GM11168 (cell line): ENCODE data around the gene TRAK1.

ENCODE experiments used
- in situ Hi-C: fragments of 300-500 bp; cut with MboI; formaldehyde crosslinking; loops from one replicate; pipeline ENCODE4 v1.12.0; 2022; ENCODE audit warnings: low sequenced_read_pairs; ENCODE audit not compliant: unreplicated experiment

Gene TRAK1

GRCh38 chr3:42119561-42120355 is 28.6 kb downstream of the TRAK1 start:
- in situ Hi-C loops = loop anchor here (25.0 kb wide), 2 partner anchors 93 to 318 kb away; no protein-coding TSS in a partner anchor

- in situ Hi-C loops = loop anchor here (25.0 kb wide), 2 partner anchors 91 to 316 kb away; no protein-coding TSS in a partner anchor
Observed at GRCh38 chr3:42120866-42121265, 29.7 kb downstream of the TRAK1 start.

- in situ Hi-C loops = loop anchor here (25.0 kb wide), 2 partner anchors 90 to 315 kb away; no protein-coding TSS in a partner anchor
Observed at GRCh38 chr3:42122261-42123011, 31.3 kb downstream of the TRAK1 start.

- in situ Hi-C loops = loop anchor here (25.0 kb wide), 2 partner anchors 89 to 314 kb away; no protein-coding TSS in a partner anchor
Observed at GRCh38 chr3:42123012-42123581, 31.9 kb downstream of the TRAK1 start.

- in situ Hi-C loops = loop anchor here (25.0 kb wide), 2 partner anchors 88 to 313 kb away; no protein-coding TSS in a partner anchor
Observed at GRCh38 chr3:42123824-42124658, 32.9 kb downstream of the TRAK1 start.

- in situ Hi-C loops = no loop called here
Observed at GRCh38 chr3:42127226-42127625, 36.1 kb downstream of the TRAK1 start.

- in situ Hi-C loops = no loop called here
Observed at GRCh38 chr3:42128526-42128925, 37.4 kb downstream of the TRAK1 start.

- in situ Hi-C loops = no loop called here
Observed at GRCh38 chr3:42129014-42129953, 38.1 kb downstream of the TRAK1 start.

GRCh38 chr3:42130007-42130328 is 38.8 kb downstream of the TRAK1 start:
- in situ Hi-C loops = no loop called here

GRCh38 chr3:42130329-42131070 is 39.3 kb downstream of the TRAK1 start:
- in situ Hi-C loops = no loop called here

GRCh38 chr3:42133500-42134298 is 42.5 kb downstream of the TRAK1 start:
- in situ Hi-C loops = no loop called here

GRCh38 chr3:42134867-42135464 is 43.8 kb downstream of the TRAK1 start:
- in situ Hi-C loops = no loop called here

- in situ Hi-C loops = no loop called here
Observed at GRCh38 chr3:42139621-42140453, 48.7 kb downstream of the TRAK1 start.

GRCh38 chr3:42140665-42141203 is 49.6 kb downstream of the TRAK1 start:
- in situ Hi-C loops = no loop called here

- in situ Hi-C loops = no loop called here
Observed at GRCh38 chr3:42143440-42143839, 52.3 kb downstream of the TRAK1 start.

- in situ Hi-C loops = no loop called here
Observed at GRCh38 chr3:42144209-42144608, 53.1 kb downstream of the TRAK1 start.
